NCI-H82 treated with DMSO at 0.1 percent for 48 hours (cell line): ENCODE results near the gene GZMM.
"Not testable (repeated sequence)": the region's sequence is repeated elsewhere in the genome, so short reads cannot be mapped to it uniquely, and the experiment has no call there.

Source experiments
- DNase-seq: peaks from one replicate; lab custom pipeline; 2025; ENCODE audit not compliant: unreplicated experiment; lab: John Stamatoyannopoulos, UW

The GZMM gene

DNA sequence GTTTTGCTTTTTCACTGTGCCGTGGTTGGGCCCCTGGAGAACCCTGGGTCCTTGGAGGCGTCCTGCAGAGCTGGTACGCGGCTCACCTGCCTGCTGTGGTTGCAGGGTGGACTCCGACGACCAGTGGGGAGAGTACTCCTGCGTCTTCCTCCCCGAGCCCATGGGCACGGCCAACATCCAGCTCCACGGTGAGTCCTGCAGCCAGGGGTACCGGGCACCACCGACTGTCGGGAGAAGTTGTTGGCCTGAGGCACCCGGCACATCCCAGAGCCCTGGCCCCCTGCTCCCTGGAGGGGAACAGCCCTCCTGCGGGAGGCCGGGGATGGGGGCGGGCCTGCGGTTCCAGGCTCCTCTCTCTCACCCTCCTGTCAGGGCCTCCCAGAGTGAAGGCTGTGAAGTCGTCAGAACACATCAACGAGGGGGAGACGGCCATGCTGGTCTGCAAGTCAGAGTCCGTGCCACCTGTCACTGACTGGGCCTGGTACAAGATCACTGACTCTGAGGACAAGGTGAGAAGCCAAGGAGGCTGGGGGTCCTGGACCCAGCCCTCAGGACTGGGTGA, 36.5 kb downstream of the GZMM start:
- DNase-seq: no peak

DNA sequence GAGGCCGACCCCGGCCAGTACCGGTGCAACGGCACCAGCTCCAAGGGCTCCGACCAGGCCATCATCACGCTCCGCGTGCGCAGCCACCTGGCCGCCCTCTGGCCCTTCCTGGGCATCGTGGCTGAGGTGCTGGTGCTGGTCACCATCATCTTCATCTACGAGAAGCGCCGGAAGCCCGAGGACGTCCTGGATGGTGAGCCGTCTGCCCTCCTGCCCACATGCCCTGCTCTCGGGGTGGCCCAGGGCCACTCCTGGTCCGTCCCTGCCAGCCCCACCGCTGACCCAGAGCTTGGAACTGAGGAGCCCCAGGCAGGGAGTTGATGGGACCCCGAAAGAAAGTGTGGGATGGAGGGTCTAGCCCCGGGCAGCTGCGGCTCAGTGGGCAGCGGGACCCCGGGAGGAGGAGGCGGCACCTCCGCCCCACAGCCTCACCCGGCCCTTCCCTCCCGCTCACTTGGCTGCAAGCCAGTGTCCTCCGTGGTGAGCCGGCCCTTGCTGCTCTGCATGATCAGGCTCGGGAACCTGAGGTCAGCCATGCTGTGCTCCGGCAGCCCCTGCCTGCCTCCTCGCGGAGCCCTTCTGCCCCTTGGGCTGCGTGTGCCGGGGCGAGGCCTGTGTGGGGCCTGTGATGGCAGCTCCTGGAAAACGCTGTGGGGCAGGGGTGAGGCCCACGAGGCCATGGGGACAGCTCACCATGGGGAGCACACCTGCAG, 37.7 kb downstream of the GZMM start:
- no peak for DNase-seq

DNA sequence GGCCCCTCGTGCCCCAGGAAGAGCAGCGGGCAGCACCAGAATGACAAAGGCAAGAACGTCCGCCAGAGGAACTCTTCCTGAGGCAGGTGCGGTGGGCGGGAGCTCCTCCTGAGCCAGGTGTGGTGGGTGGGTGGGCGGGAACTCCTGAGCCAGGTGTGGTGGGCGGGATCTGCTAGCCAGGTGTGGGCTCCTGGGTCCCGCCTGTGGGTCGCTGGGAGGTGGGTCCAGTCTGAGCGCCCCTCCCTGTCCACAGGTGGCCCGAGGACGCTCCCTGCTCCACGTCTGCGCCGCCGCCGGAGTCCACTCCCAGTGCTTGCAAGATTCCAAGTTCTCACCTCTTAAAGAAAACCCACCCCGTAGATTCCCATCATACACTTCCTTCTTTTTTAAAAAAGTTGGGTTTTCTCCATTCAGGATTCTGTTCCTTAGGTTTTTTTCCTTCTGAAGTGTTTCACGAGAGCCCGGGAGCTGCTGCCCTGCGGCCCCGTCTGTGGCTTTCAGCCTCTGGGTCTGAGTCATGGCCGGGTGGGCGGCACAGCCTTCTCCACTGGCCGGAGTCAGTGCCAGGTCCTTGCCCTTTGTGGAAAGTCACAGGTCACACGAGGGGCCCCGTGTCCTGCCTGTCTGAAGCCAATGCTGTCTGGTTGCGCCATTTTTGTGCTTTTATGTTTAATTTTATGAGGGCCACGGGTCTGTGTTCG, 38.8 kb downstream of the GZMM start:
- DNase-seq: no peak

DNA sequence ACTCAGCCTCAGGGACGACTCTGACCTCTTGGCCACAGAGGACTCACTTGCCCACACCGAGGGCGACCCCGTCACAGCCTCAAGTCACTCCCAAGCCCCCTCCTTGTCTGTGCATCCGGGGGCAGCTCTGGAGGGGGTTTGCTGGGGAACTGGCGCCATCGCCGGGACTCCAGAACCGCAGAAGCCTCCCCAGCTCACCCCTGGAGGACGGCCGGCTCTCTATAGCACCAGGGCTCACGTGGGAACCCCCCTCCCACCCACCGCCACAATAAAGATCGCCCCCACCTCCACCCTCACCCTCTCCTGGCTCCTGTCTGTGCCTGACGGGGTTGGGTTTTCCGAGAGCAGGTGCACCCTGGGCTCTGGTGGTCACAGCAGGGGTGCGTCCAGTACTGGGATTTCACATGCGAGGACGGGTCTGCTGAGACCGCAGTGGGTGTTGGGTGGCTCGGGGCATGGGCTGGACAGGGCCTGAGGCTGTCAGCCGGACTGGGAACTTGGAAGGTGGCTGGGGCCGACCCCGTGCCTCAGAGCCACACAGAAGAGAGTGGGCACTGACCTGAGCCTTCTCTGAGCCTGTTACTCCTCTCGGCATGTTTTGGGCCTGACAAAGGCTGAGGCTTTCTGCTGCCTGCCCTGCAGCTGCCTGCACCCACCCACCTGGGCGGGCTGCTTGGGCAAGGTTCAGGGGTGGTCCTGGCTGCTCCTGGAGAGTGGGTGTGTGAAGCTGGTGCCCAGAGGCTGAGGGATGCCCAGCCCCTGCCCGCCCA, 39.5 kb downstream of the GZMM start:
- no peak for DNase-seq

DNA sequence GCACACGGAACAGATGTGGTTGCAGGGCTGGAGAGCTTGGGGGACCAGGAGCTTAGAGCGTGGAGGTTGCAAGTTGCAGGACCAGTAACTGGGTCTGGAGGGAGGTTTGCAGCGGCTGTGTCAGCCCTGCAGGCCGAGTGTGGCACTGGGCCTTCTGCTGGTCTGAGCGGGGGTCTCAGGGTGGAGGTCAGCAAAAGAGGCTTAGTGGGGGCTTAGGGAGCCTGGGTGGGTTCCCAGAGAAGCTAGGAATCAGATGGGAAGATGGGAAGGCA, 40.1 kb downstream of the GZMM start:
- no peak for DNase-seq

DNA sequence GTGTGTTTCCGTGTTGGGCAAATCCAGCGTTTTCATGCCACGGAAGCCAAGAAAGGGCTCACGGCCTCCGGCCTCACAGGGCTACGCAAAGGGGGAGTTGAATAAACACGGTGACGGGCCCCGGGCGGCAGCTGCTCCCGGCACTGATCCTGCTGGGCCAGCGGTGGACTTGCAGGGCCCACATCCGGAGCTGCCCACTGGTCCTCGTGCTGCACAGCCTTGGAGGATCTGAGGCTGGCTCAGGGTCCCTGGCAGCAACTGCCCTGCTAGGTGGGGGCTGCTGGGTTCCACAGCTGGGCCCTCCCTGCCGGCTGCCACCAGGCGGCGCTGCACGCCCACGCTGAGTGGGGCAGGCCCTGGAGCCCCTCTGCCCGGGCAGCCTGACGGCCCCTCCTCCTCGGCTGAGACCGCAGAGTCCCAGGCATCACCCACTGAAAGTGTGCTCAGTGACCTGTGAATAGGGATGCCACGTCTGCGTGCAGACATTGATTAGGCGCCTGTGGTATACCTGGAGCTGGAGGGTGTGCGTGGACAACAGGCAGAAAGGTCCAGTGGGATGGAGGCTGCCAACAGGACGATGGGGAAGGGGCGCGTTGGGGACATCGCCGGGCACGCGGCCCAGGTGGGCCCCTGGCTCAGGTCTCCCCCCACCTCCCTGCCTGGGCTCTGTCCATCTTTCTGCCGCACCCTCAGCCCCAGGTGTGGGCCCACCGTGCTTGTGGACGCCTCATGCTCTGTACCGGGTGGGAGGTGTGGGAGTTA, 40.6 kb downstream of the GZMM start:
- no peak for DNase-seq

DNA sequence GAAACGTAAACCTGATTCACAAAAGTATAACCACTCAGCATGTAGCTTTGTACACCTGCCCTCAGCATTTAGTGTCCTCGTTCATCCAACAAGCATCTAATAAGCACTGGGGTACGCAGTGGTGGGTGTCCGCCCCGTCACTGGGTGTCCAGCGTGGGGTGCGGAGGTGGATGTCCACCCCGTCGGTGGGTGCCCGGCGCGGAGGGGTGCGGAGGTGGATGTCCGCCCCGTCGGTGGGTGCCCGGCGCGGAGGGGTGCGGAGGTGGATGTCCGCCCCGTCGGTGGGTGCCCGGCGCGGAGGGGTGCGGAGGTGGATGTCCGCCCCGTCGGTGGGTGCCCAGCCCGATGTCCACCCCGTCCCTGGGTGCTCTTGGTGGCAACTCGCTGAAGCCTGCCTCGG, 41.3 kb downstream of the GZMM start:
- DNase-seq: not testable (repeated sequence)

DNA sequence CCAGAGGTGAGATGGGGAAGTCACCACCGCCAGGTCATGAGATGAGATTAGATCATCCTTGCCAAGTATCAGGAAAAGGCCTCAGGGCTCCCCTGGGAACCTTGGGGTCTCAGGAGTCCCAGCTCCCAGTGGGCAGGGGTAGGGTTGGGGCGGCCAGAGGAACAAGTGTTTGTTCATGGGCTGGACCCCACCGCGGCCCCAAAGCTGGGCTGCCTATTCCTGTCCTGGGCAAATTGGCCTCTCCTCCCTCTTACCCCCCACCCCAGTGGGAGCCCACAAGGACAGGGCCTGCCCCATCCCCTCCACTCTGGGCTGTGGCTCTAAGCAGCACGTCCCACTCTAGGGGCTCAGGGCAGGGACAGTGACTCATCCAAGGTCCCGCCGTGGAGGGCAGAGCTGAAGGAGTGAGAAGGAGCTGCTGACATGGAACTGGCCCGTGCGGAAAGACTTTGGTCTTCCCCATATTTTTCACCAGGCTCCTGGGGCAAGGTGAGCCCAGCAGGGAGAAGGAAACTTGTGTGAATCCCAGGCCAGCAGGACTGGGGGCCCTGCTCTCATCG, 41.8 kb downstream of the GZMM start:
- DNase-seq: no peak

DNA sequence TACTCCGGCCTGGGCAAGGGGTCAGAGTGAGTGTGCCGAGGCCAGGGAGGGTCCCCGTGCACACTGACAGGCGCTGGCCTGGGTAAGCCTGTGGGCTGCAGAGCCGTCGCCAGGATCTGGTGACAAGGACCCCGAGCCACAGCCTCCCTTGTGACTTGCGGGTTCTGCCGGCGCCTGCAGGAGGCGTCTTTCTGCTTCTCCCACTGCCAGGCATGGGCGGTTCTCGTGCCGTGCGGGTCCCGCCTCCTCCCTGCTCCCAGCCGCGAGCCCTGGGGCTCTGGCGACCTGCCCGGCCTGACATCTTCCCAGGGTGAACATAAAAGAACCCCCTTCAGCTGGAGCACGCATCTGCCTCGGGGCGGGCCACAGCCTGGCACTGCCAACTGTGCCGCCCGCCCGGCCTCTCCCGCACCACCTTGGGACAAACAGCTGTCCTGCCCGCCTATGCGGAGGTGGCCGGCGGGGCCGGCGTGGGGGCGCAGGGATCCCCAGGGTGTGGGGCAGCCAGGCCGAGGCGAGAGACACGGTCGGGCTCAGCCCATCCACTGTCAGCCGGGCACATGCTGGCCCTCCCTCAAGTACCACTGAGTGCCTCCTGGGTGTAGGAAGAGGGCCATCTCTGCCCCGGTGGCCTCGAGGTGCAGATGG, 44.4 kb downstream of the GZMM start:
- DNase-seq: no peak

DNA sequence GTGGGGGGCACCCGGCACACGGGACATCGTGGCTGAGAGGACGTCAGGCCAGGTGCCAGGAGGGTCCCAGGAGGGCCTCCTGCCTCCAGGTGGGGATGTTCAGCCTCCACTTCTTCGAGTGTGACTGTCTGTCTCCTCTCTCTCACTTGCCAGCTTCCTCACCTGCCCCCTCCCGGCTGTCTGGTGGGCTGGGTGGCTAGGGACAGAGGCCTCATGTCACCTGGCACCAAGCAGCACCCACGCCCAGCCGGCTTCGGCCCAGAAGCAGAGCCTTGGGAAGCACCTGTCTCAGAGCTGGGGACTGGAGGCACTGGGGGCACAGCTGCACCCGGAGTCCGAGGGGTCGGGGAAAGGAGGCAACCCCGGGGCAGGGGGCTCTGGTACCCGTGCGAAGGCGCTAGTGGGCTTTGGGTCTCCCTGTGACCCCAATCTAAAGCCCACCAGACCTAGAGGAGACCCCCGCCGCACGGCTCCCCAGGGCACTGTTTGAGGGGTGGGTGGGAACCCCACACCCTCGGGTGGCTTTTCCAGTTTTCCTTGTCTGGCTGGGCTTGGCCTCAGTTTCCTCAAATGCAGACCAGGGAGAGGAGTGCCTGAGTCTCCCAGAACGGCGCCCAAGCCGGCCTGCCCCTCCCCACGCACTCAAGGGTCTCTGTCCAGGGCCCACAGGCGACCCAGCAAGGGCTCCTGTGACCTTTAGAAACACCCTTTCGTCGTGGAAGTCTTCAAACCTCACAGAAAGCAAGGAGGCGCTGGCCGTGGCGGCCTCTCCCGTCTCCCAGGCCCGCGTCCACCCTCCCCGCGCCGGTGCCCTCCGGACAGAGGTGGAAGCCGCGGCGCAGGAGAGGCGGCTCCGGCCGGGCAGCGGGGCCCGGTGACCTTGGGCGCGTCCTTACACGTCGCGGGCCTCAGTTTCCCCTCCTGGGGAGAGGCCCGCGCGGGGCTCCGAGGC, 45.2 kb downstream of the GZMM start:
- DNase-seq: no peak

DNA sequence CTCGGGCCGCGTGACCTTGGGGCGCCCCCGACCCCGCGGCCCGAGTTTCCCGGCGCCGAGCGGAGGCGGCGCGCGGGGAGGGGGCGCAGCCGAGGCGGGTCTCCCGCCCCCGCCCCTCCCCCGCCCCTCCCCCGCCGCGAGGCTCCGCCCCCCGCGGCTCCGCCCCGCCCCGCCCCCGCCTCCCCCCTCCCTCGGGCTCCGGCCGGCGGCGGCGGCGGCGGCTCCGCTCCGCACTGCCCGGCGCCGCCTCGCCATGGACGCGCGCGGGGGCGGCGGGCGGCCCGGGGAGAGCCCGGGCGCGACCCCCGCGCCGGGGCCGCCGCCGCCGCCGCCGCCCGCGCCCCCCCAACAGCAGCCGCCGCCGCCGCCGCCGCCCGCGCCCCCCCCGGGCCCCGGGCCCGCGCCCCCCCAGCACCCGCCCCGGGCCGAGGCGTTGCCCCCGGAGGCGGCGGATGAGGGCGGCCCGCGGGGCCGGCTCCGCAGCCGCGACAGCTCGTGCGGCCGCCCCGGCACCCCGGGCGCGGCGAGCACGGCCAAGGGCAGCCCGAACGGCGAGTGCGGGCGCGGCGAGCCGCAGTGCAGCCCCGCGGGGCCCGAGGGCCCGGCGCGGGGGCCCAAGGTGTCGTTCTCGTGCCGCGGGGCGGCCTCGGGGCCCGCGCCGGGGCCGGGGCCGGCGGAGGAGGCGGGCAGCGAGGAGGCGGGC, 46.0 kb downstream of the GZMM start, which contains the start of gene HCN2:
TSS of gene HCN2 (plus strand) at position 189 of the 703 bp plus-strand sequence. CDS start at position 254, 65 bp downstream.
- no peak for DNase-seq

DNA sequence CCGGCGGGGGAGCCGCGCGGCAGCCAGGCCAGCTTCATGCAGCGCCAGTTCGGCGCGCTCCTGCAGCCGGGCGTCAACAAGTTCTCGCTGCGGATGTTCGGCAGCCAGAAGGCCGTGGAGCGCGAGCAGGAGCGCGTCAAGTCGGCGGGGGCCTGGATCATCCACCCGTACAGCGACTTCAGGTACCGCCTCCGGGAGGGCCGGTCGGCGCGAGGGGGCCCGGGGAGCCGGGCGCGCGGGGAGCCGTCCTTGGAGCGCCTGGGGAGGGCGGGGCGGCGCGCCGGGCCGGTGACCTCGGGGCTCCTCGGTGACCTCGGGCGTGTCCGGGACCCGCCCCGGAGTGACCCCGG, 46.5 kb downstream of the GZMM start:
- DNase-seq: no peak

DNA sequence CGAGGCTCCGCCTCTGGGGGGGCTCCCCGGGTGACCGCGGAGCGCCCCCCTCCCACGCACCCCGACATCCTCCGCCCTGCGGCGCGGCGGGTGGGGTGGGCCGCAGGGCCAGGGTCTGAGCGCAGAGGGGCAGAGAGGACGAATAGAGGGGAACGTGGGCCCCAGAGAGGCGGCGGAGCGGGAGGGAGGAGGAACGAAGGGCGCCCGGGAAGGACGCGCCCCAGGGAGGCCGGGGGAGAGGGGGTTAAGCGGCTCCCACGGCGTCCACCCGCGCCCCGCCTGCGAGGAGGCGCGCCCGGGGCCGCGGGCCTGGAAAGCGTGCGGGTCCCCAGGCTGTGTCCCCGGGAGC, 46.9 kb downstream of the GZMM start:
- no peak for DNase-seq

DNA sequence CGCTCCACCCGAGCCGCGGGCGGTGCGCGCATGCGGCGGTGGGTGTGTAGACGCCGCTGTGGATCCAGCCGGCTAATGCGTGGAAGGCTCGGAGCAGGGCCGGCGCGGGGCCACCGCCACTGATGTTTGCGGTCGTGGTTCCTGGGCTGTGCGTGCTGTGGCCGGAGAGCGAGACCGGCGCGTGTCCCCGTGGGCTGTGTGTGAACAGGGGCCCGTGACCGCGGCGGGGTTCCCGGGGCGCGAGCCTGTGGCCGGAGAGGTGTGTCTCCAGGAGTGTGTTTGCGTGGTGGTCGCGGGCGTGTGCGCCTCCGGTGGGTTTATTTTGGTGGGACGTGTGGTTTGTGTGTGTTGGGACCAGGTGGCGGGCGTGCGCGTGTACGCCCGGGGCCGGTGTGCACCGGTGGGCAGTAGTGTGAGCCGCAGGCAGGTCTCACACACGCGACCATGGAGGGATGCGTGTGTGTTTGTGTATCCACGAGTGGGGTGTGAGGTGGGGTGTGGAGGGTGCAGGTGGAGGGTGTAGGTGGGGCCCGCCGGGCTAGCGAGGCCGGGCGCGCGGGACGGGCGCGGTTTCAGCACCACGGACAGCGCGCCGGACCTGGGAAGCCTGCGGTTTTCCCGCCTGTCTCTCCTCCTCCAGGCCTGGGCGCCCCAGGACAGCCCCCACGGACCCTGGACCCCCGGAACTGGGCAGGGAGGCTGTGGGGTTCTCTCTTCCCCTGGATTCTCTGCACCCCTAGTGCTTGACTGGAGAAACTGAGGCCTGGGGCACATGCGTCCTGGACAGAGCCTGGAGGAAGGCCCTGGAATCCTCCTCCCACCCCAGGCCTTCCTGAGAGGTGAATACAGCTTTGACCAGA, 47.5 kb downstream of the GZMM start:
- DNase-seq: no peak

DNA sequence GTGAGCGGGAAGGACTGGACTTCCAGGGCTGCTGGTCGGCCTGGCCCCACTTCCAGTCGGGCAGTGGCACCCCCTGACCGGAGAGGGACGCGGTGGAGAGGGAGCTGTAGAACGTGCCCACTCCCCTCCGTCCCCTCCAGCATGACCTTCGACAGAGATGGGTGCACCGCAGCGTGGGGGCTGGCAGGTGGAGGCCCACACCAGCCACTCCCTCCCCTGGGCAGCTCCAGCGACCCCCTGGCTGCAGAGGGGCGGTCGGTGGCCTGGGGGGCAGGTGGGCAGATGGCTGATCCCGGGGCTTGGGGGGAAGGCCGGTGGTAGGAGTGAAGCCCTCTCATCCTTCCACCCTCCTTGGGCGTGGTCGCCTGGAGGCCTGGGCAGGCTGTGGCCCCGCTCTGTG, 48.2 kb downstream of the GZMM start:
- no peak for DNase-seq

DNA sequence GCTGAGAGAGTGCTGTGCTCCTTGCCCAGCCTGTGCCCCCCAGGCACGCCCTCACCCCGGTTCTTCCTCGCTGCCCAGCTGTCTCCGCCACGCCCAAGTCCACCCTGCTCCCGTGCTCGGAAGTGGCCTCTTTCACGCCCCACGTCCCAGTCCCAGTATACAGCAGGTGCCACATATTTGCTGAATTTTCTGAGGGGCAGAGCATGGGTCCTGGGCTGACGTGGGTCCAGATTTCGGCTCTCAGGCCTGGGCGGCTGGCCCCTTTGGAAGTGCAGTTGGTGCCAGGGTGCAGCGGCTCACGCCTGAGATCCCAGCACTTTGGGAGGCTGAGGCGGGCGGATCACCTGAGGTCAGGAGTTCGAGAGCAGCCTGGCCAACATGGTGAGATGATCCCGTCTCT, 49.2 kb downstream of the GZMM start:
- DNase-seq: no peak

DNA sequence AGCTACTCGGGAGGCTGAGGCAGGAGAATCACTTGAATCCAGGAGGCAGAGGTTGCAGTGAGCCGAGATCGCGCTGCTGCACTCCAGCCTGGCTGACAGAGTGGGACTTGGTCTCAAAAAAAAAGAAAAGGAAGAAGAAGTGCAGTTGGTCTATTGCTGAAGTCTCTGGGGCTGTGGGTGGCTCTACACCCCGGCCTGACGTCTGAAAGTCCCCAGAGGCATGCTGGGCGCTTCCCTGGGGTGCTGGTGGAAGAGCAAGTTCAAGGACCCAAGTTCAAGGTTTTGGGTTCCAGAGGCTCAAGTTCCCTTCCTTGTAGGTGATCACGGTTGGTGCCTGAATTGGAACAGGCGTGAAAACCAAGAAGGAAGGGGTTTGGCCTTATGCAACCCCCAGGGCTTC, 49.7 kb downstream of the GZMM start:
- DNase-seq: no peak
